HG03095 (cell line): ENCODE data around the gene KIRREL3.

Source experiments
- ATAC-seq: cut with Tn5 transposase; IDR thresholded peaks from one replicate; pipeline ENCODE4 v1.9.1; 2021; ENCODE audit warnings: moderate library complexity; ENCODE audit not compliant: unreplicated experiment

The KIRREL3 gene

GRCh38 chr11:126722006-126722736, 278.4 kb downstream of the KIRREL3 start:
- ATAC-seq: no peak

DNA sequence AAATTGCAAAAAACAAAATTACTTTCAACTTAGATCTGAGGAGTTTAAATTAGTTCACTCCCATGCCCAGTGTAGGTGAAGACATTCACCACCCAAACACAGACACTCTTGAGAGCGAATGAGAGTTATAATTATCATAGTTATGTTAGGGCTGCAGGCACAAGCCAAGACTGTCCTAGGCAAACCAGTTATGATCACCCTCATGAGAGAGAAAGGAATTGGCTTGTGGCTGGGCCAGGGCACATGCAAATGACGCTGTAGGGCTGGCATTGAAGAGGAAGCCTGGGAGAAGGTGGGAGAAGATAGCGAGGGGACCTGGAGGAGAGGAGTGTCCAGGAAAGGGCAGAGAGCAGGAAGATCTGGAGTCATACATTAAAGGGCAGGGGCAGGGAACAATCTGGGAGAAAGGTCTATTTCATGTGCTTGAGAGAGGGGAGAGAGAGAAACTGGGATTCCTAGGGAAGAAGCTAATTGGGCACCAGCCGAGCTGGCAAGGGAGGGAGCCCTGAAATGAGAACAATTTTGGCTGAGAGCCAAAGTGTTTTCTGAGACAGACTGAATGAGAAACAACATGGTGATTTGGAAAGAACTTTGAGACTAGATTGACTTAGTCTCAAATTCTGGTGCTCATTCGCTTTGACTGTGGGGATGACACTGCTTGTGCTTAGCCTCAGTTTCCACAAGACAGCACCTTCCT, 279.9 kb downstream of the KIRREL3 start:
- ATAC-seq: no peak

DNA sequence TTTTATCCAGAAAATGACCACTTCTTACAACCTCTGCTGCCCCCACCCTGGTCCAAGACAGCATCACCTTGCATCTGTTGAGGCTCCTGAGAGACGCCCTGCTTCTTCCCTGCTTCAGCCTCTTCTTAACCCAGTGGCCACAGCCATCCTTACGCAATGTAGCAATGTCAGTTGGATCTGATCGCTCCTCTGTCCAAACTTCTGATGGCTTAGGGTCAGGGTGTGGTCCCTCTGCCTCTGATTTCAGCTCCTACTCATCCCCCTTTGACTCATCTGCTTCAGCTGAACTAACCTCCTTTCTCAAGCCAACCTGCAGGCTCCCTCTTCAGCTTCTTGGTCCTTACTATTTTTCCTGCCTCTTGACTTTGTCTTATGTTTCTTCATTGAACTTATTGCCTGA, 280.8 kb downstream of the KIRREL3 start:
- ATAC-seq: no peak

DNA sequence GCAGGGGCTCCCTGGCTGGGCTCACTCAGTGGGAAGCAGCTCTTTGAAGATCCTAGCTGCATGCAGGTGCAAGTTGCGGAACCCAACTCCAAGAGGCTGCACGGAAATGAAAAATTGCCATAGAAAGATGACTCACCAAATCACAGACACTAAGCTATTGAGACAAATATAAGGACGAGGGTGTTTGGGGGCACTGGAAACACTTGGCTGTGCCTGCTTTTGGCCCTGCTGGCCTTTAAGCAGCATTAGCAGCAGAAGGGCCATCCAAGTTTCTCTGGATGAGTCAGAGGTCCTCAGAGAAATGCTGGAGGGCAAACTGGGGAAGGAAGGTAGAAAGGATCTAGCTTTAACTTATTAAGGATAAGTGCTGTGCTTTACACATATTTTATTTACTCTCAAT, 282.3 kb downstream of the KIRREL3 start:
- no peak for ATAC-seq

DNA sequence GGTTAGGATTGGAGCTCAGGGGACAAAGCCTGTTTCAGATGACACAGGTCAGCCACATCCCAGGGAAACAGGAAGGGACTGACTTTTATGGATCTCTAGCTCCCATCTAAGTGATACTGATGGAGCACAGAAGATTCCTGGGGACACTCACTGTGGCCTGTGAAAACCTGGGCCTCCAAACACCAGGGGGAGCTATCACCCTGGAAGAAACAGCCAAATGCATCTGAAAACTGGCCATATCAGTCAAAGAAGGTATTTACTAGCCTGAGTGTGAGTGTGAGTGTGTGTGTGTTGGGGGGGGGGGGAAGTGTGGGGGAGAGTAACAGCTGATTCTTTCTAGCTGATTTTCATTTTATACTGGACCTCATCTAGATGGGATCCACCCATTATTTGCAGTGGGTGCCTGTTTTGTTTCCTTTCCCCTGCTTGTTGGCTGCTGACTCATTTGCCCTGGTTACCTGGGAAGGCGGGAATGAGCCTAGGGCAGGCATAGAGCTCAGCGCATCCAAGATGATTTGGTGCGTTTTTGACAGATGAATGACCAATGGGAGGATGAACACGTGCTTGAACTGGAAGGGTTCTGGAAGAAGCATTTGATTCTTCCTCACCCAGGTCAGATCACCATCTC, 284.0 kb downstream of the KIRREL3 start:
- ATAC-seq: no peak

- no peak for ATAC-seq
Observed at GRCh38 chr11:126713806-126714205, 286.8 kb downstream of the KIRREL3 start.

DNA sequence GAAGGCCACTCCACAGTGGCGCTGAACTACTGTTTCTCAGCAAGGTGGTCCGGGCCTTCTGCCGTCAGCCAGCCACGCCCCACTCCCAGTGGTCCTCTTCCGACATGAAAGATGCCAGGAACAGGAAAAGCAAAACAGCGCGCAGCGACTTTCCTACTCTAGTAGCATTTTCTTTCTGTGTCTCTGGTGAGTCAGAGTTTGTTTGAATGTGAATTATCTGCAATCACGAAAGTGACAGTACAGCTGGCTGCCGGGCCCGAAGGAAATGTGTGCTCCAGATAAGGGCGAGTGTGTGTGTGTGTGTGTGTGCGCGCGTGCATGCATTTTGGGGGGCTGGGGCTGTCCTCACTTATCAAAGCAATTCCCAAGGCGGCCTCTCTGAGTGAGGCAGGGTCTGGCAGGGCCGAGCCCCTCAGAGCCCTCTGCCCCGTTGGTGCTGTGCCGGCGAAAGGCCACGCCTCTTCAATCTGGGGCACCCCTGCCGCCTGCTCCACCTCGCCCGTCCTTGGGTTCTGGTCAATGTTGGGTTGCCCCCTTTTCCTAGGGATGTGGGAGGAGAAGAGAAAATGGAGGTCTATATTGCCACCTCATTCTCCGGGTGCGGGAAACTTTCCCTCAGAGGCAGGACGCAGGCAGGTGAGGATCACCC, 288.5 kb downstream of the KIRREL3 start:
- ATAC-seq: no peak

- no peak for ATAC-seq
Observed at GRCh38 chr11:126710804-126711399, 289.7 kb downstream of the KIRREL3 start.

DNA sequence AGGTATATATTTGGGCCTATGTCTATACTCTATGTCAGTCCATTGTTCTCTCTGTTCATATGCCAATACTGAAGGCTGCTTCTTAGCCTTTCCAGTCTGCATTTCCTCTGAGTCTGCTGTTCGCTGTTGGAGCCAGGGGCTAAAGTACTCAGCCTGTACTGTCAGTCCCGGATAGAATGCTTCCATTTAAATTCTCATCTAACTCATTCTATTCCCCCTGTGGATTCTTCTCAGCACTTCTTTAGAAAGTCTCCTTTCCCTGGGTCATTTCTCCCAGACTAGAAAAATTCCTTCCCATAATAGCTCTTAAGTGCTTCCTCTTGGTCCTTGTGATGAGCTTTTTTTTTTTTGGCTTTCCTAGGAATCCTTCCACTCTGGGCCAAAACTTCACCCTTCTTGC, 293.1 kb downstream of the KIRREL3 start:
- no peak for ATAC-seq

DNA sequence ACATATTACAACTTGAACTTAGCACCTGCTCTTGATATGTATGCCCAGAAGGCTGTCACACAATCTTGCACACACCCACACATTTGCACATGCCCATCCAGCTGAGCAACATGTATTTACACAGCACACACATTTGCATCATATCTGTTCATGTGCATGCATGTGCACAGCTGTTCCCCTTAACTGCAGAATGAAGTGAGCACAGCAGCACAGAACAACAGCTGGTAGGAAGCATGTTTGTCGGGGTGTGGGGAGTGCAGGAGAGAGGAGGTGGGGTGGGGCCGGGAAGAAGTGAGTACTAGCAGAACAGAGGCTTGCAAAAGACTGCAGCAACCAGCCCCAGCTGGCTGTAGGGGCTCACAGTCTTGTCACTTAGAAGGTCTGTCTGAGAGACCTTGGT, 296.5 kb downstream of the KIRREL3 start:
- no peak for ATAC-seq

GRCh38 chr11:126703662-126704061, 296.9 kb downstream of the KIRREL3 start:
- no peak for ATAC-seq

GRCh38 chr11:126702987-126703386, 297.6 kb downstream of the KIRREL3 start:
- no peak for ATAC-seq

GRCh38 chr11:126702165-126702720, 298.3 kb downstream of the KIRREL3 start:
- ATAC-seq: no peak

DNA sequence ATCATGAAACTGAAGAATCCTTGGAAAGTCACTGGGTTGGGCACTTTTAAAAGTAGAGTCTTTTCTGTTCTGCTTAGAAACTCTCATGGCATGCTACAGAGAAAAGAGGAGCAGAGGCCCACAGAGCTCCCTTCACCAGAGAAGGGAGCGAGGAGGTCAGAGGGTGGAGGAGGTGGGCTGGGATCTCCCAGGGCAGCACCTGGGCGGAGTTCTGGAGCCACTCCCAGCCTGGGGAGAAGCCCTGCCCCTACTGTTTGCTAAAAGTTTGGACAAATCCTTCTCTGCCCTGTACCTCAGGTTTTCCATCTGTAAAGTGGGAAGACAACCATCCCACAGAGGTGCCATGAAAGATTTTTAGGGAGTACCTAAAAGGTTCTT, 299.1 kb downstream of the KIRREL3 start:
- no peak for ATAC-seq

- peak; percentile 86 for ATAC-seq
Observed at GRCh38 chr11:126700768-126701519, 299.6 kb downstream of the KIRREL3 start.

DNA sequence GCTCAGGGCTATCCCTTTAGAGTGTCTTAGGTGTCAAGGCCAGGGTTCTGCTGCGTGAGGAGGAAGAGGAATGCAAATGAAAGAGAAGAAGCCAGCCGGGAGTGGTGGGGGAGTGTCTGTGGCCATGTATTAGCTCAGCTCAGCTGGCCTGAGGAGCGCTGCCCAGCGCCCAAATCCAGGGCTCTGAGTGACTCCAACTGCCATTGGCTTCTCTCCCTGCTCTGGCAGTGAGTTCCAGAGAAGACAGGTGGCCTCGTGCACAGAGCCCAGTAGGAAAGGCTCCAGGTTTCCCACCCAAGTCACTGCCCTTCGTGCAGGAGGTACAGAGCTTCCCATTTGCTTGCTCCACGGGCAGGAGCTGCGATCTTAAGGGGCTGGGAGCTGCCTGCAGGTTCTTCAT, 302.0 kb downstream of the KIRREL3 start:
- ATAC-seq: no peak

- no peak for ATAC-seq
Observed at GRCh38 chr11:126697936-126698335, 302.6 kb downstream of the KIRREL3 start.

DNA sequence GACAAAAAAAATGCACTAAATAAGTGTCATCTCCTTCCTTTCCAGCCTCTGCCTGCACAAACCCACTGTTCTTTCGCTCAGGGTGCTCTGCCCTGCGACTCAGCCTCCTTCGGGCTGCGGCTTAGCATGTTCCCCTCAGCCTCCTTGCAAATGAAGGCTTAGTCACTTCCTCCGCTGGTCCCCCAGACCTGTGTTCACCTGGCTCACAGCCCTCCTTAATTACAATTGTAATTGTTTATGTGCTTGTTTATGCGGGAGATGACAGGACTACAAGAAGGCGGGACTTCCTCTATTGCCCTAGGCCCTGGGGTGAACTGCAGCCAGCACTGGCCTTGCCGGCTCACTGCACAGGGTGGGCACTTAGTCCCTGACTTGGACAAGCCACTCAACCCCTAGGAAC, 303.6 kb downstream of the KIRREL3 start:
- no peak for ATAC-seq

DNA sequence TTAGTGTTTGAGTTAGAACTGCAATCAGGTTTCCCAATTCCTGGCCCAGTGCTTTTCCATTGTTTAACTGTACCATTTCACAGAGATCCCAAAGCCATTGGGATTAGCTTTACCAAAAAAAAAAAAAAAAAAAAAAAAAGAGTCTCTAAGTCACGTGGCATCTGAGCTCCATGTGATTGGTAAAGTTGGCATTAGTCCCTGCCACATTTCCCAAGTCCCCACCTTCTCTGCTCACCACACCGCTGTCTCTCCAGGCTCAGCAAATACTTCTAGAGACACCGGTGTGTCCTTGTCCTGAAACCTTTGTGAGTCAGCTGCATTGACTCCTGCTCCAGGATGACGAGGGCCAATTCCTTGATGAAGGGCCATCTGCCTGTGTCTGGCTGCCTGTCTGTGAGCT, 305.3 kb downstream of the KIRREL3 start:
- ATAC-seq: no peak

- no peak for ATAC-seq
Observed at GRCh38 chr11:126694065-126694625, 306.4 kb downstream of the KIRREL3 start.
